ENCODE data around the gene SNAP47. TPM values are rescaled to one million over a fixed set of nuclear protein-coding genes. Genes with fewer than 3 reads are reported as not detected.

Gene SNAP47
- total and polyA plus RNA-seq, 9 of the 15 experiments (the other 6 are each of a cell fraction or from before 2014, with no cell fraction given), result 2.5 to 41.3 (median 32.6) TPM

DNA sequence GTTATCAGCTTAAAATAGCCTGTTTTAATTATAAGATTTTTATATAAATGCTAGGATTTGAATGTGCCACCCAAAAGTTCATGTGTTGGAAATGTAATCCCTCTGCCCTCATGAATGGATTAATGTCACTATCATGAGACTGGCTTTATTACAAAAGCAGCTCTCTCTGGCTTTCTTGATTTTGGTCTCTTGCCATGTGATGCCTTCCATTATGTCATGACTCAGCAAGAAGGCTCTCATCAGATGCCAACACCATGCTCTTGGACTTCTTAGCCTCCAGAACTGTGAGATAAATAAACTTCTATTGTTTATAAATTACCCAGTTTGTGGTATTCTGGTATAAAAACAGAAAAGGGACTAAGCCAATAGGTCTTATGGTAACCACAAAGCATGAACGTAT lies 73.3 kb downstream of the SNAP47 start (continued):
- TF ChIP-seq, protein P1, sequence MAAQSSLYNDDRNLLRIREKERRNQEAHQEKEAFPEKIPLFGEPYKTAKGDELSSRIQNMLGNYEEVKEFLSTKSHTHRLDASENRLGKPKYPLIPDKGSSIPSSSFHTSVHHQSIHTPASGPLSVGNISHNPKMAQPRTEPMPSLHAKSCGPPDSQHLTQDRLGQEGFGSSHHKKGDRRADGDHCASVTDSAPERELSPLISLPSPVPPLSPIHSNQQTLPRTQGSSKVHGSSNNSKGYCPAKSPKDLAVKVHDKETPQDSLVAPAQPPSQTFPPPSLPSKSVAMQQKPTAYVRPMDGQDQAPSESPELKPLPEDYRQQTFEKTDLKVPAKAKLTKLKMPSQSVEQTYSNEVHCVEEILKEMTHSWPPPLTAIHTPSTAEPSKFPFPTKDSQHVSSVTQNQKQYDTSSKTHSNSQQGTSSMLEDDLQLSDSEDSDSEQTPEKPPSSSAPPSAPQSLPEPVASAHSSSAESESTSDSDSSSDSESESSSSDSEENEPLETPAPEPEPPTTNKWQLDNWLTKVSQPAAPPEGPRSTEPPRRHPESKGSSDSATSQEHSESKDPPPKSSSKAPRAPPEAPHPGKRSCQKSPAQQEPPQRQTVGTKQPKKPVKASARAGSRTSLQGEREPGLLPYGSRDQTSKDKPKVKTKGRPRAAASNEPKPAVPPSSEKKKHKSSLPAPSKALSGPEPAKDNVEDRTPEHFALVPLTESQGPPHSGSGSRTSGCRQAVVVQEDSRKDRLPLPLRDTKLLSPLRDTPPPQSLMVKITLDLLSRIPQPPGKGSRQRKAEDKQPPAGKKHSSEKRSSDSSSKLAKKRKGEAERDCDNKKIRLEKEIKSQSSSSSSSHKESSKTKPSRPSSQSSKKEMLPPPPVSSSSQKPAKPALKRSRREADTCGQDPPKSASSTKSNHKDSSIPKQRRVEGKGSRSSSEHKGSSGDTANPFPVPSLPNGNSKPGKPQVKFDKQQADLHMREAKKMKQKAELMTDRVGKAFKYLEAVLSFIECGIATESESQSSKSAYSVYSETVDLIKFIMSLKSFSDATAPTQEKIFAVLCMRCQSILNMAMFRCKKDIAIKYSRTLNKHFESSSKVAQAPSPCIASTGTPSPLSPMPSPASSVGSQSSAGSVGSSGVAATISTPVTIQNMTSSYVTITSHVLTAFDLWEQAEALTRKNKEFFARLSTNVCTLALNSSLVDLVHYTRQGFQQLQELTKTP (IDR thresholded peaks at IDR 0.05; ENCODE audit: low read depth in 1 of 2, partially characterized antibody in 2 of 2), result no peak
- no peak for TF ChIP-seq ZNF707 (CRISPR knock-in tag; conservative IDR thresholded peaks at IDR 0.05)
- TF ChIP-seq BRCA1 (IDR thresholded peaks at IDR 0.05), result no peak
- no peak for TF ChIP-seq BRCA1 (CRISPR knock-in tag; IDR thresholded peaks at IDR 0.05)
- TF ChIP-seq, protein P2, sequence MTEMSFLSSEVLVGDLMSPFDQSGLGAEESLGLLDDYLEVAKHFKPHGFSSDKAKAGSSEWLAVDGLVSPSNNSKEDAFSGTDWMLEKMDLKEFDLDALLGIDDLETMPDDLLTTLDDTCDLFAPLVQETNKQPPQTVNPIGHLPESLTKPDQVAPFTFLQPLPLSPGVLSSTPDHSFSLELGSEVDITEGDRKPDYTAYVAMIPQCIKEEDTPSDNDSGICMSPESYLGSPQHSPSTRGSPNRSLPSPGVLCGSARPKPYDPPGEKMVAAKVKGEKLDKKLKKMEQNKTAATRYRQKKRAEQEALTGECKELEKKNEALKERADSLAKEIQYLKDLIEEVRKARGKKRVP (CRISPR knock-in tag; IDR thresholded peaks at IDR 0.05), result no peak
- TF ChIP-seq MAFK (IDR thresholded peaks at IDR 0.05; ENCODE audit: low read length), result peak; percentile 41; the same call in 1 of the 2 replicates
- no peak for TF ChIP-seq EZH2 (IDR thresholded peaks at IDR 0.05; ENCODE audit: borderline replicate concordance, low read depth, low read length)
- peak; percentile 62; the same call in 1 of the 2 replicates for TF ChIP-seq C11orf30 (IDR thresholded peaks at IDR 0.05; ENCODE audit: low read depth)
- no peak for TF ChIP-seq SAP30 (IDR thresholded peaks at IDR 0.05; ENCODE audit: borderline replicate concordance, insufficient read depth, low read depth, low read length, poor library complexity, severe bottlenecking)
- no peak for TF ChIP-seq SP1 (CRISPR knock-in tag; IDR thresholded peaks at IDR 0.05)
- TF ChIP-seq ZNF316 (IDR thresholded peaks at IDR 0.05), result peak; percentile 60
- peak; percentile 47; the same call in 1 of the 2 replicates for TF ChIP-seq NFE2 (IDR thresholded peaks at IDR 0.05; ENCODE audit: low read depth)
